GM18519 (cell line): ENCODE measurements around the gene SP110.

Experiments
- ATAC-seq: cut with Tn5 transposase; IDR thresholded peaks from one replicate; pipeline ENCODE4 v1.9.1; 2021; ENCODE audit warnings: mild to moderate bottlenecking, moderate library complexity; ENCODE audit not compliant: unreplicated experiment, low FRiP score

Gene SP110

GRCh38 chr2:230172852-230173251 lies 46.9 kb downstream of the SP110 start:
- ATAC-seq = no peak

GRCh38 chr2:230172156-230172555 lies 47.6 kb downstream of the SP110 start:
- no peak for ATAC-seq

GRCh38 chr2:230170532-230170931 lies 49.3 kb downstream of the SP110 start:
- no peak for ATAC-seq

- ATAC-seq = no peak
These were observed 53.1 kb downstream of the SP110 start for GRCh38 chr2:230166557-230167170.

GRCh38 chr2:230164139-230164538 lies 55.6 kb downstream of the SP110 start:
- no peak for ATAC-seq

GRCh38 chr2:230162981-230163380 lies 56.8 kb downstream of the SP110 start:
- no peak for ATAC-seq

GRCh38 chr2:230161184-230161583 lies 58.6 kb downstream of the SP110 start:
- no peak for ATAC-seq

- ATAC-seq = no peak
These were observed 59.6 kb downstream of the SP110 start for GRCh38 chr2:230160112-230160660.

GRCh38 chr2:230158468-230158867 lies 61.3 kb downstream of the SP110 start:
- no peak for ATAC-seq

- no peak for ATAC-seq
These were observed 62.7 kb downstream of the SP110 start for GRCh38 chr2:230156782-230157699.

GRCh38 chr2:230155359-230155758 lies 64.4 kb downstream of the SP110 start:
- no peak for ATAC-seq

- no peak for ATAC-seq
These were observed 66.3 kb downstream of the SP110 start for GRCh38 chr2:230153390-230153976.

GRCh38 chr2:230152334-230152733 lies 67.5 kb downstream of the SP110 start:
- no peak for ATAC-seq

- no peak for ATAC-seq
These were observed 75.4 kb downstream of the SP110 start for GRCh38 chr2:230144355-230144754.

- ATAC-seq = no peak
These were observed 79.1 kb downstream of the SP110 start for GRCh38 chr2:230140667-230141066.

- no peak for ATAC-seq
These were observed 81.8 kb downstream of the SP110 start for GRCh38 chr2:230137902-230138539.

GRCh38 chr2:230135130-230135525 lies 84.7 kb downstream of the SP110 start:
- no peak for ATAC-seq

- ATAC-seq = no peak
These were observed 85.2 kb downstream of the SP110 start for GRCh38 chr2:230134496-230135129.

GRCh38 chr2:230131366-230131765 lies 88.4 kb downstream of the SP110 start:
- no peak for ATAC-seq

- ATAC-seq = no peak
These were observed 89.0 kb downstream of the SP110 start for GRCh38 chr2:230130668-230131364.
